Prostate gland (tissue), 2 donors: ENCODE data around the gene PTPN23.

Source experiments
- CTCF ChIP-seq, 4 experiments: fragments of 200-600 bp in 2 of 4; fragments of 450-650 bp in 2 of 4; sonication (generic) in 2 of 4; IDR thresholded peaks; 1 replicate in 3 of 4; 2 replicates in 1 of 4; pipeline ENCODE4 v1.5.1; 2016 to 2019; ENCODE audit warnings: antibody characterized with exemption in 4 of 4, mild to moderate bottlenecking in 2 of 4, moderate library complexity in 2 of 4
- POLR2A ChIP-seq: fragments of 450-650 bp; IDR thresholded peaks from one replicate; pipeline ENCODE4 v1.6.1; 2016; ENCODE audit warnings: antibody characterized with exemption, mild to moderate bottlenecking
- POLR2AphosphoS5 ChIP-seq: sonication (generic); formaldehyde crosslinking; IDR thresholded peaks from one replicate; pipeline ENCODE4 v1.6.1; 2017; ENCODE audit warnings: antibody characterized with exemption

DNA sequence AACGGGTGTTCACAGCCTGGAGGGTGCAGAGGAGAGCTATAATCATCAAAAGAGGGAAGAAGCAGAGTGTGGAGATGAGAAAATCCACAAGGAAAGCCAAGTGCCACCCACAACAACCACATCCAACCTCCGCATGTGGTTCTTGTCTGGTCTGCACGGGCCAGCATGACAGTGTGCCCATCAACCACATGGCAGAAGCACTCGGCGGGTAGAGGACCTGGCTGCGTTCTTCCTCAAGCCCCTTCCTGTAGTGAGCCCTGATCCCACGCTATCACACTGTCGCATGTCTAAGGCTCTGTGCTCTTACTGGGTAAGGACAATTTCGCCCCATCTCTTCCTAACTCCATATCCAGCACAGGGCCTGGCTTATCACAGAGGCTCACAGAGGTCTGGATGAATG lies 41.9 kb downstream of the PTPN23 start:
- TF ChIP-seq POLR2A (no peak), CTCF (IDR thresholded peaks at IDR 0.05) (no peak), POLR2AphosphoS5 (no peak)
